HCT116 (cell line): Measurements from ENCODE around the gene EME1. TPM values are rescaled to one million over a fixed set of nuclear protein-coding genes. Genes with fewer than 3 reads are reported as not detected.

Source experiments
- ATAC-seq: fragments of 200-7000 bp; cut with Tn5 transposase; 2 replicates; pipeline ENCODE4 v1.9.1; 2020; ENCODE audit warnings: mild to moderate bottlenecking, moderate library complexity
- BruUV-seq: library from RNA; stranded (reverse); fragments of 400-500 nt; replicated peaks from 2 replicates; lab custom pipeline; 2021; lab: Mats Ljungman, UMichigan
- CTCF ChIA-PET: fragments of 300-600 bp; sonication (Branson Sonifier 250); formaldehyde crosslinking; loops from one replicate; lab custom pipeline; 2021; ENCODE audit warnings: antibody characterized with exemption; lab: Charles Lee
- POLR2A ChIA-PET: fragments of 300-600, 350-600 bp; sonication (Branson Sonifier 250); formaldehyde crosslinking; loops from one replicate; lab custom pipeline; 2021; ENCODE audit warnings: antibody characterized with exemption; lab: Charles Lee
- RAD21 ChIA-PET, 2 experiments: fragments of 300-600 bp; sonication (Branson Sonifier 250); formaldehyde crosslinking; loops; one replicate each; lab custom pipeline; 2023; ENCODE audit warnings: low total read pairs in 2 of 2; ENCODE audit not compliant: uncharacterized antibody in 2 of 2, unreplicated experiment in 2 of 2, low non-redundant PET in 1 of 2; lab: Charles Lee
- DNase-seq: peaks from one replicate; pipeline ENCODE4 v3.0.0-alpha.2; 2010; ENCODE audit warnings: low read depth, low spot score
- H2AFZ ChIP-seq: fragments of 200-600 bp; shearing (Covaris generic), sonication (generic); 2 replicates; pipeline ENCODE4 v1.6.1; 2017; ENCODE audit warnings: low read depth, mixed run types, mixed read lengths, antibody characterized with exemption, low read length; ENCODE audit not compliant: poor library complexity, severe bottlenecking
- H3K27ac ChIP-seq: 2 replicates; pipeline ENCODE4 v1.5.1; 2012; ENCODE audit warnings: low read depth, low read length
- H3K27me3 ChIP-seq: fragments of 200-600 bp; sonication (generic); 2 replicates; pipeline ENCODE4 v1.6.1; 2016; ENCODE audit warnings: mixed run types, low read length, mixed read lengths; ENCODE audit not compliant: insufficient read depth
- H3K36me3 ChIP-seq, 2 experiments: fragments of 200-500 bp in 1 of 2; fragments of 200-600 bp in 1 of 2; sonication (Bioruptor generic) in 1 of 2; sonication (generic) in 1 of 2; 2 replicates each; pipeline versions ENCODE4 v1.5.1 to v1.6.1; 2014 to 2016; ENCODE audit warnings: low read length in 2 of 2, inconsistent platforms in 1 of 2, mixed read lengths in 1 of 2, mixed run types in 1 of 2; ENCODE audit not compliant: insufficient read depth in 2 of 2, control insufficient read depth in 1 of 2
- H3K4me1 ChIP-seq, 2 experiments: fragments of 200-600 bp in 1 of 2; sonication (generic) in 1 of 2; 2 replicates each; pipeline versions ENCODE4 v1.5.1 to v1.6.1; 2012 to 2017; ENCODE audit warnings: low read length in 2 of 2, inconsistent platforms in 1 of 2, mild to moderate bottlenecking in 1 of 2, mixed read lengths in 1 of 2, mixed run types in 1 of 2, moderate library complexity in 1 of 2; ENCODE audit not compliant: insufficient read depth in 2 of 2, control insufficient read depth in 1 of 2
- H3K4me2 ChIP-seq: fragments of 200-600 bp; sonication (generic); 2 replicates; pipeline ENCODE4 v1.6.1; 2017; ENCODE audit warnings: mixed run types, low read length, mixed read lengths
- H3K4me3 ChIP-seq, 2 experiments: fragments of 200-600 bp in 1 of 2; sonication (generic) in 1 of 2; replicated peaks in 1 of 2; 2 replicates each; pipeline ENCODE4 v1.5.1; 2011 to 2016; ENCODE audit warnings: low read length in 2 of 2, control low read depth in 1 of 2, low read depth in 1 of 2, mild to moderate bottlenecking in 1 of 2, mixed read lengths in 1 of 2, mixed run types in 1 of 2
- H3K79me2 ChIP-seq: fragments of 200-600 bp; sonication (generic); 2 replicates; pipeline ENCODE4 v1.6.1; 2017; ENCODE audit warnings: mild to moderate bottlenecking, mixed run types, low read length, moderate library complexity, mixed read lengths; ENCODE audit not compliant: insufficient read depth
- H3K9ac ChIP-seq: fragments of 200-600 bp; sonication (generic); 2 replicates; pipeline ENCODE4 v1.6.1; 2016; ENCODE audit warnings: low read length, mixed read lengths
- H3K9me2 ChIP-seq: fragments of 200-600 bp; sonication (generic), shearing (Covaris generic); 2 replicates; pipeline ENCODE4 v1.6.1; 2017; ENCODE audit warnings: mixed run types, mild to moderate bottlenecking, moderate library complexity; ENCODE audit not compliant: insufficient read depth
- H3K9me3 ChIP-seq, 2 experiments: fragments of 200-500 bp in 1 of 2; fragments of 200-600 bp in 1 of 2; sonication (Bioruptor generic) in 1 of 2; sonication (generic) in 1 of 2; 2 replicates each; pipeline ENCODE4 v1.6.1; 2014 to 2017; ENCODE audit warnings: low read length in 2 of 2, mixed read lengths in 2 of 2, inconsistent platforms in 1 of 2, low read depth in 1 of 2, mild to moderate bottlenecking in 1 of 2, mixed run types in 1 of 2, moderate library complexity in 1 of 2; ENCODE audit not compliant: control insufficient read depth in 1 of 2, insufficient read depth in 1 of 2
- H4K20me1 ChIP-seq: fragments of 200-600 bp; sonication (generic), shearing (Covaris generic); 2 replicates; pipeline ENCODE4 v1.6.1; 2017; ENCODE audit warnings: mixed run types, mild to moderate bottlenecking, moderate library complexity; ENCODE audit not compliant: insufficient read depth
- ATF3 ChIP-seq: IDR thresholded peaks from 2 replicates; pipeline ENCODE4 v1.6.1; 2012
- EZH2phosphoT487 ChIP-seq: fragments of 200-600 bp; IDR thresholded peaks from 2 replicates; pipeline ENCODE4 v1.6.1; 2018; ENCODE audit warnings: antibody characterized with exemption, borderline replicate concordance
- MAX ChIP-seq: IDR thresholded peaks from 2 replicates; pipeline ENCODE4 v1.6.1; 2012
- POLR2A ChIP-seq: IDR thresholded peaks from 2 replicates; pipeline ENCODE4 v1.7.0; 2011; ENCODE audit warnings: borderline replicate concordance; ENCODE audit not compliant: insufficient read depth, insufficient read length; ENCODE audit errors: extremely low read depth
- REST ChIP-seq: IDR thresholded peaks from 2 replicates; pipeline ENCODE4 v1.6.1; 2012; ENCODE audit warnings: low read depth
- SIN3A ChIP-seq: IDR thresholded peaks from 2 replicates; pipeline ENCODE4 v1.6.1; 2012; ENCODE audit warnings: low read depth
- TCF7L2 ChIP-seq: IDR thresholded peaks from 2 replicates; pipeline ENCODE4 v1.7.0; 2011; ENCODE audit warnings: borderline replicate concordance, inconsistent platforms; ENCODE audit not compliant: insufficient read depth, insufficient read length; ENCODE audit errors: extremely low read depth
- ZBTB33 ChIP-seq: IDR thresholded peaks from 2 replicates; pipeline ENCODE4 v1.6.1; 2011; ENCODE audit warnings: mild to moderate bottlenecking, low read length, moderate library complexity; ENCODE audit not compliant: insufficient replicate concordance; ENCODE audit errors: extremely low read depth
- ZFX ChIP-seq: fragments of 450-650 bp; IDR thresholded peaks from 2 replicates; pipeline ENCODE4 v1.6.1; 2017
- intact Hi-C: fragments of 100-400 bp; cut with micrococcal nuclease; formaldehyde crosslinking; loops from 2 replicates; pipeline ENCODE4 v1.10.0; 2022
- total RNA-seq: library from RNA; stranded (reverse); gene quantifications from one replicate; pipeline ENCODE4 v1.2.1, GENCODE V29; 2021; ENCODE audit not compliant: unreplicated experiment
- TF ChIP-seq, protein P1 (sequence below), 3 experiments: fragments of 200-600 bp in 1 of 3; sonication (generic) in 1 of 3; IDR thresholded peaks in 2 of 3; conservative IDR thresholded peaks in 1 of 3; 2 replicates each; pipeline ENCODE4 v1.5.1; 2012 to 2017; ENCODE audit warnings: low read depth in 2 of 3, low read length in 2 of 3, antibody characterized with exemption in 1 of 3, borderline replicate concordance in 1 of 3, control low read depth in 1 of 3, mild to moderate bottlenecking in 1 of 3, mixed read lengths in 1 of 3, mixed run types in 1 of 3, moderate library complexity in 1 of 3; ENCODE audit not compliant: insufficient read depth in 1 of 3

EME1 gene
- total RNA-seq, 1 experiment from 2014 or later = 31.8 TPM

DNA sequence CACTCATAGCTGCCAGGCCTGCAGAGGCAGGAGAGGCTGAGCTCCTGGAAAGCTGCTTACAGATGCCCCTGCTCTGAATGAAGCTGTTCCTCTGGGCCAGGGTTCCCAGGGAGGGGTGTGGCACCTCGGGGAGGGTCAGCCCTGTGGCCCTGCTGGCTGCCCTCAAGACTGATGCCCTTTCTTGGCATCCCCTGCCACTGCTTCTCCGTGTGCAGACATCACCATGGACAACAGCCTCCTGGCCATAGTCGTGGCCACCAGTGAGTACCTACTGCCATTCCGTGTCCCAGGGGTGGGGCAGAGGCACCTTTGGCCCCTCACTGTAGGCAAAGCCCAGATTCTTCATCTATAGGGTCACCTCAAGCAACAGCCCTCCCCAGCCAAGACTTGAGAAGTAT, 9.0 kb upstream of the EME1 start:
- ChIA-PET POLR2A (no interaction called here), RAD21 (no interaction called here), CTCF (interaction anchor here (1.2 to 3.6 kb wide), 2 partner anchors 33 to 115 kb away, joined by 3 to 33 read pairs; partner anchors contain the start of genes LRRC59 and RSAD1)
- Histone ChIP-seq H3K4me1 (peaks cover 3 to 8% of the 10 kb centered on the region in 2 experiments; a peak in 2 of 4 replicates), H3K9me3 (no peaks in the 10 kb centered on the region), H3K79me2 (peaks cover 8% of the 10 kb centered on the region; the same call in 1 of the 2 replicates), H3K36me3 (peaks cover 33 to 41% of the 10 kb centered on the region in 2 experiments; a peak in 3 of 4 replicates), H3K27ac (no peak overlapping the region), H2AFZ (no peak overlapping the region), H3K9me2 (no peaks in the 10 kb centered on the region), H3K4me3 (no peak overlapping the region), H3K9ac (no peak overlapping the region), H4K20me1 (no peaks in the 10 kb centered on the region), H3K27me3 (no peaks in the 10 kb centered on the region), H3K4me2 (no peak overlapping the region)
- intact Hi-C loops = no loop called here
- ATAC-seq (no peak), DNase-seq (no peak)
- no TSS peak for BruUV-seq
- TF ChIP-seq REST (no peak), ZBTB33 (no peak), ZFX (no peak), POLR2A (no peak), EZH2phosphoT487 (no peak), MAX (no peak), TCF7L2 (no peak), SIN3A (no peak), ATF3 (no peak)
- TF ChIP-seq, protein P1, sequence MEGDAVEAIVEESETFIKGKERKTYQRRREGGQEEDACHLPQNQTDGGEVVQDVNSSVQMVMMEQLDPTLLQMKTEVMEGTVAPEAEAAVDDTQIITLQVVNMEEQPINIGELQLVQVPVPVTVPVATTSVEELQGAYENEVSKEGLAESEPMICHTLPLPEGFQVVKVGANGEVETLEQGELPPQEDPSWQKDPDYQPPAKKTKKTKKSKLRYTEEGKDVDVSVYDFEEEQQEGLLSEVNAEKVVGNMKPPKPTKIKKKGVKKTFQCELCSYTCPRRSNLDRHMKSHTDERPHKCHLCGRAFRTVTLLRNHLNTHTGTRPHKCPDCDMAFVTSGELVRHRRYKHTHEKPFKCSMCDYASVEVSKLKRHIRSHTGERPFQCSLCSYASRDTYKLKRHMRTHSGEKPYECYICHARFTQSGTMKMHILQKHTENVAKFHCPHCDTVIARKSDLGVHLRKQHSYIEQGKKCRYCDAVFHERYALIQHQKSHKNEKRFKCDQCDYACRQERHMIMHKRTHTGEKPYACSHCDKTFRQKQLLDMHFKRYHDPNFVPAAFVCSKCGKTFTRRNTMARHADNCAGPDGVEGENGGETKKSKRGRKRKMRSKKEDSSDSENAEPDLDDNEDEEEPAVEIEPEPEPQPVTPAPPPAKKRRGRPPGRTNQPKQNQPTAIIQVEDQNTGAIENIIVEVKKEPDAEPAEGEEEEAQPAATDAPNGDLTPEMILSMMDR (IDR thresholded peaks at IDR 0.05 in 2 of 3, conservative IDR thresholded peaks at IDR 0.05 in 1 of 3; ENCODE audit: borderline replicate concordance in 1 of 3, insufficient read depth in 1 of 3, low read depth in 2 of 3, low read length in 2 of 3) = no peak
